ENCODE measurements around the gene ZNF638.

Gene ZNF638

GRCh38 chr2:71380665-71381064, 49.1 kb downstream of the ZNF638 start:
- H3K4me3 ChIP-seq (ENCODE audit: low read depth, low read length), result no peak overlapping the region
- in situ Hi-C loops (cut with HindIII; ENCODE audit: low sequenced_read_pairs), result no loop called here
- no peak for DNase-seq (ENCODE audit: low read depth)
- no peak for TF ChIP-seq CTCF (IDR thresholded peaks at IDR 0.05; ENCODE audit: low read depth, low read length, missing control alignments)

DNA sequence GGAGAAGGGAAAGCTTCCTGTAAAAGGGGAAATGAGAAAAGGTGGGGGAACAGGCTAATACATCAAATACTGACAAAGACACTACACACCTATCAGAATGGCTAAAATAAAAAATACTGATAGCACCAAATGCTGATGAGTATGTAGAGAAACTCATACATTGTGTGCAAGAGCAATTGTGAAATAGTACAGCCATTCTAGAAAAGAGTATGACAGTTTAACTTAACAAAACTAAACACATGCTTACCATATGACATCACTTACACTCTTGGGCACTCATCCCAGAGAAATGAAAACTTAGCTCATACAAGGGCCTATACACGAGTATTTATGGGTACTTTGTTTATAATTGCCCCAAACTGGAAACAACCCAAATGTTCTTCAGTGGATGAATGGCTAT, 53.4 kb downstream of the ZNF638 start:
- in situ Hi-C loops (cut with HindIII; ENCODE audit: low sequenced_read_pairs), result loop anchor here (5.0 kb wide), 1 partner anchor 37 kb away; no protein-coding TSS in a partner anchor
- no peak overlapping the region for H3K4me3 ChIP-seq (ENCODE audit: low read depth, low read length)
- DNase-seq (ENCODE audit: low read depth), result peak; percentile 26
- TF ChIP-seq CTCF (IDR thresholded peaks at IDR 0.05; ENCODE audit: low read depth, low read length, missing control alignments), result no peak

- in situ Hi-C loops (cut with HindIII; ENCODE audit: low sequenced_read_pairs), result loop anchor here (5.0 kb wide), 1 partner anchor 34 kb away; no protein-coding TSS in a partner anchor
- TF ChIP-seq CTCF (IDR thresholded peaks at IDR 0.05; ENCODE audit: low read depth, low read length, missing control alignments), result no peak
- DNase-seq (ENCODE audit: low read depth), result no peak
- no peak overlapping the region for H3K4me3 ChIP-seq (ENCODE audit: low read depth, low read length)
These were observed 56.6 kb downstream of the ZNF638 start for GRCh38 chr2:71388214-71388613.

DNA sequence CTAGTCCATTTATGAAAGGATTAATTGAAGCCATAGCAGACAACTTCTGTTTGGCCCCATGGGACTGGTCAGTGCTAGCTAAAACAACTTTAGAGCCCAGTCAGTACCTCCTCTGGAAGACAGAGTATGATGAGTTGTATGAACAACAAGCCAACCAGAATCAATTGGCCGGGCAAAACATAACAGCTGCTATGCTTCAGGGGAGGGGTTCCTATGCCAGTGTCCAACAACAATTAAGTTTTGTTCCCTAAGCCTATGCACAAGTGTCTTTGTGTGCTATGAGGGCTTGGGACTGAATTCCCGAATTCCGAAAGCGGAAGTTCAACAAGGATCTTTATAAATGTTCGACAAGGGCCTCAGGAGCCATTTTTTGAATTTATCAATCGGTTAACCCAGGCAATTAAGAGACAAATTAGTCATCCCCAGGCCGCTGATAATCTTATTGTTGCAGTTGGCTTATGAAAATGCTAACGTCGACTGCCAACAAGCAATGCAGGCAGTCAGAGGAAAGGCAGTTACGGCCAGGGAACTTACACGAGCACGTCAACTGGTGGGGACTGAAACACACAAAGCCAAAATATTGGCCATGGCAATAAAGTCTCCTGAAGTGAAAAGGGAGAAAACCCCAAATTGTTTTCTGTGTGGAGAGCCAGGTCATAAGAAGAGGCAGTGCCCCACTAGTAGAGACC, 57.9 kb downstream of the ZNF638 start:
- no peak for DNase-seq (ENCODE audit: low read depth)
- no peak for TF ChIP-seq CTCF (IDR thresholded peaks at IDR 0.05; ENCODE audit: low read depth, low read length, missing control alignments)
- no peak overlapping the region for H3K4me3 ChIP-seq (ENCODE audit: low read depth, low read length)
- in situ Hi-C loops (cut with HindIII; ENCODE audit: low sequenced_read_pairs), result loop anchor here (5.0 kb wide), 1 partner anchor 33 kb away; no protein-coding TSS in a partner anchor

GRCh38 chr2:71393216-71393615, 61.6 kb downstream of the ZNF638 start:
- no peak for DNase-seq (ENCODE audit: low read depth)
- TF ChIP-seq CTCF (IDR thresholded peaks at IDR 0.05; ENCODE audit: low read depth, low read length, missing control alignments), result no peak
- in situ Hi-C loops (cut with HindIII; ENCODE audit: low sequenced_read_pairs), result no loop called here
- no peak overlapping the region for H3K4me3 ChIP-seq (ENCODE audit: low read depth, low read length)

- TF ChIP-seq CTCF (IDR thresholded peaks at IDR 0.05; ENCODE audit: low read depth, low read length, missing control alignments), result no peak
- no peak for DNase-seq (ENCODE audit: low read depth)
- in situ Hi-C loops (cut with HindIII; ENCODE audit: low sequenced_read_pairs), result loop anchor here (5.0 kb wide), 1 partner anchor 43 kb away; no protein-coding TSS in a partner anchor
- H3K4me3 ChIP-seq (ENCODE audit: low read depth, low read length), result no peak overlapping the region
These were observed 63.9 kb downstream of the ZNF638 start for GRCh38 chr2:71395471-71395870.

All from astrocyte of the cerebellum (primary cell).